K562 (cell line): ENCODE data around the gene PICK1. TPM values are rescaled to one million over a fixed set of nuclear protein-coding genes. Genes with fewer than 3 reads are reported as not detected.

Source experiments
- ATF6 ChIP-seq: sonication (generic); formaldehyde crosslinking; IDR thresholded peaks from 2 replicates; pipeline ENCODE4 v1.4.0; 2020; ENCODE audit warnings: mild to moderate bottlenecking, missing genetic modification reagents
- GATAD2A ChIP-seq: fragments of 450-650 bp; IDR thresholded peaks from 2 replicates; pipeline ENCODE4 v1.6.1; 2017
- MECOM ChIP-seq: fragments of 250-450 bp; sonication (Bioruptor Pico); IDR thresholded peaks from 2 replicates; pipeline ENCODE4 v1.8.0; 2022; ENCODE audit warnings: inconsistent platforms
- MXD1 ChIP-seq: fragments of 250-450 bp; sonication (Bioruptor Pico); IDR thresholded peaks from 2 replicates; pipeline ENCODE4 v1.8.0; 2021; ENCODE audit warnings: borderline replicate concordance, mild to moderate bottlenecking, moderate library complexity; ENCODE audit not compliant: poor library complexity, severe bottlenecking
- MXI1 ChIP-seq: IDR thresholded peaks from 2 replicates; pipeline ENCODE4 v1.6.1; 2011; ENCODE audit warnings: low read depth, mild to moderate bottlenecking, improper control_type of control experiment, low read length
- NCOA2 ChIP-seq, 2 experiments: fragments of 450-650 bp; IDR thresholded peaks; 2 replicates each; pipeline ENCODE4 v1.6.1; 2018; ENCODE audit warnings: mild to moderate bottlenecking in 2 of 2, moderate library complexity in 1 of 2; ENCODE audit not compliant: partially characterized antibody in 2 of 2
- NR2C1 ChIP-seq, 2 experiments: fragments of 450-650 bp; IDR thresholded peaks; 2 replicates each; pipeline ENCODE4 v1.6.1; 2017; ENCODE audit warnings: mild to moderate bottlenecking in 2 of 2, antibody characterized with exemption in 1 of 2, inconsistent platforms in 1 of 2, missing compliant biosample characterization in 1 of 2, missing genetic modification characterization in 1 of 2
- NR3C1 ChIP-seq: sonication (generic); formaldehyde crosslinking; IDR thresholded peaks from 2 replicates; pipeline ENCODE4 v1.8.1; 2022; ENCODE audit warnings: missing genetic modification reagents
- PCBP2 ChIP-seq: fragments of 200-400 bp; formaldehyde crosslinking; IDR thresholded peaks from 2 replicates; pipeline ENCODE4 v1.6.1; 2018; ENCODE audit warnings: low read length, low read depth, mild to moderate bottlenecking, moderate library complexity; ENCODE audit not compliant: poor library complexity, severe bottlenecking
- PHTF2 ChIP-seq: fragments of 250-450 bp; sonication (Bioruptor Pico); IDR thresholded peaks from 2 replicates; pipeline ENCODE4 v1.5.0; 2021; ENCODE audit warnings: mild to moderate bottlenecking
- PRMT5 ChIP-seq: sonication (generic); formaldehyde crosslinking; IDR thresholded peaks from 2 replicates; pipeline ENCODE4 v1.5.0; 2020; ENCODE audit warnings: missing genetic modification reagents
- SMARCE1 ChIP-seq: fragments of 450-650 bp; IDR thresholded peaks from 2 replicates; pipeline ENCODE4 v1.7.1; 2016; ENCODE audit warnings: mild to moderate bottlenecking
- TCF7 ChIP-seq: sonication (generic); IDR thresholded peaks from 2 replicates; pipeline ENCODE4 v1.6.1; 2016; ENCODE audit warnings: antibody characterized with exemption, borderline replicate concordance
- ZFP1 ChIP-seq: fragments of 450-650 bp; formaldehyde crosslinking; IDR thresholded peaks from 2 replicates; pipeline ENCODE4 v1.4.0; 2020; ENCODE audit warnings: mild to moderate bottlenecking, mixed read lengths
- ZNF436 ChIP-seq: fragments of 250-450, 450-650 bp; sonication (Bioruptor Pico); formaldehyde crosslinking; IDR thresholded peaks from 2 replicates; pipeline ENCODE4 v1.7.0; 2020; ENCODE audit warnings: mild to moderate bottlenecking
- ZNF511 ChIP-seq: sonication (generic); formaldehyde crosslinking; IDR thresholded peaks from 2 replicates; pipeline ENCODE4 v1.8.0; 2022; ENCODE audit warnings: mild to moderate bottlenecking, missing genetic modification reagents
- ZSCAN32 ChIP-seq: fragments of 450-650 bp; formaldehyde crosslinking; IDR thresholded peaks from 2 replicates; pipeline ENCODE4 v1.4.0; 2020; ENCODE audit warnings: mild to moderate bottlenecking, moderate library complexity
- polyA plus RNA-seq, 8 experiments: library from polyadenylated mRNA; depleted of rRNA in 4 of 8; stranded (reverse) in 5 of 8; unstranded in 3 of 8; fragments of >200 nt; fragmentation: Nextera tagmentation in 2 of 8; fragmentation: Illumina TruSeq in 1 of 8; extraction: Ambion mirVana in 2 of 8; extraction: Trizol in 1 of 8; gene quantifications; 2 replicates each; pipeline versions ENCODE4 v1.2.1 to v1.2.3, GENCODE V29; 2011 to 2014; ENCODE audit warnings: inconsistent platforms in 1 of 8, missing spikeins in 1 of 8
- total RNA-seq, 7 experiments: library from RNA; depleted of rRNA in 6 of 7; stranded (reverse); fragments of >200 nt in 6 of 7; fragmentation: Illumina TruSeq in 2 of 7; extraction: Trizol in 2 of 7; gene quantifications; 2 replicates each; pipeline versions ENCODE4 v1.2.1 to v1.2.3, GENCODE V29; 2011 to 2021; ENCODE audit warnings: low replicate concordance in 1 of 7
- TF ChIP-seq, protein P1 (sequence below): fragments of 450-650 bp; IDR thresholded peaks from 2 replicates; pipeline ENCODE4 v1.6.1; 2016; ENCODE audit warnings: antibody characterized with exemption
- TF ChIP-seq, protein P2 (sequence below): fragments of 250-450 bp; sonication (Bioruptor Pico); IDR thresholded peaks from 2 replicates; pipeline ENCODE4 v1.5.0; 2021
- TF ChIP-seq, protein P3 (sequence below): fragments of 250-450 bp; sonication (Bioruptor Pico); IDR thresholded peaks from 2 replicates; pipeline ENCODE4 v1.5.0; 2021

Gene PICK1
- total and polyA plus RNA-seq, 9 of the 15 experiments (the other 6 are each of a cell fraction or from before 2014, with no cell fraction given) = 0.06 to 11.0 (median 7.9) TPM; not detected in 1

DNA sequence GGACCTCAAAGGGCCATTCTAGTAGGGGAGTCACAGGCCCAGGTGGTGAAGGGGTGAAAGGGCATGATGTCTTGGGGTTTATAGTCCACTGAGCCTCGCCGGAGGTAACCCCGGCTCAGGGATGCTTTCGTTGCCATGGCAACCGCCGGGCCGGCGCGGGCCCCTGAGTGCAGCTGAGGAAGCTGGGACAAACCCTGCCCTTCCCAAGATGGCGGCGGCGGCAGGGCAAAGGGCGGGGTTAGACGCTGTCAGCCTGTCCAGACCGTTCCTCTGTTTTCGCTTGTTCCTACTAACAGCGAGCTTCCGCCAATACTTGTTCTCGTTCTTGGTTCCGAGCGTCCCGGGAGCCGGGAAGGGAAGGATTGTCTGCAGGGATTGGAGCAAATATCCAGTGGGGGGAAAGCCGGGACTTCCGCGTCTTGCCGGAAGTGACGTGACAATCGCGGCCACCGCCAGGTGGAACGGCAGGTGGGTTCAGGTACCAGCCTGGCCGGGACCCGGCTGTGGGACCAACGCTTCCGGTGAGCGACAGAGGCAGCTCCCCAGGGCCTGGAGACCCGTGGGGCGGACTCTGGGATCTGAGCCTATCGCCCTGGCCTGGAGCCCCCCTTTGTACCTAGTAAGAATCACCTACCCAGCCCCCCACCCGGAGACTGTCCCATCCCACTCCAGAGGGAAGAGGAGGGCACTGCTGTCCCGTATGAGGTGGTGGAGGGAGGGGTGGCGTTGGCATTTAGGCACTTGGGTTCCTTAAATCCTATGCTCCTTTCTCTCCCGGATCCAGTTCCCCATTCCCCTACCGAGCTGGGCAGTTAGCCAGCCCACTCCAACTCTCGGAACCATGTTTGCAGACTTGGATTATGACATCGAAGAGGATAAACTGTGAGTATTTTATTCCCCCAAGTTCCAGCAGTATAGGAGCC, at the start of gene PICK1 (continued):
- TF ChIP-seq ATF6 (CRISPR knock-in tag) (no peak), TCF7 (no peak; the same call in 1 of the 2 replicates), SMARCE1 (no peak), MXD1 (no peak), ZSCAN32 (no peak), MECOM (no peak), NR2C1 (IDR thresholded peaks at IDR 0.05) (peak; percentile 71), NR2C1 (tag; IDR thresholded peaks at IDR 0.05) (peak; percentile 75), PRMT5 (CRISPR knock-in tag) (no peak), NR3C1 (CRISPR knock-in tag) (no peak), NCOA2 (IDR thresholded peaks at IDR 0.05; ENCODE audit: partially characterized antibody in 2 of 2) (no peak), ZFP1 (CRISPR knock-in tag) (no peak), GATAD2A (no peak), ZNF511 (CRISPR knock-in tag) (no peak), PCBP2 (no peak), MXI1 (no peak), ZNF436 (CRISPR knock-in tag) (no peak), PHTF2 (CRISPR knock-in tag) (no peak)
- TF ChIP-seq, protein P1, sequence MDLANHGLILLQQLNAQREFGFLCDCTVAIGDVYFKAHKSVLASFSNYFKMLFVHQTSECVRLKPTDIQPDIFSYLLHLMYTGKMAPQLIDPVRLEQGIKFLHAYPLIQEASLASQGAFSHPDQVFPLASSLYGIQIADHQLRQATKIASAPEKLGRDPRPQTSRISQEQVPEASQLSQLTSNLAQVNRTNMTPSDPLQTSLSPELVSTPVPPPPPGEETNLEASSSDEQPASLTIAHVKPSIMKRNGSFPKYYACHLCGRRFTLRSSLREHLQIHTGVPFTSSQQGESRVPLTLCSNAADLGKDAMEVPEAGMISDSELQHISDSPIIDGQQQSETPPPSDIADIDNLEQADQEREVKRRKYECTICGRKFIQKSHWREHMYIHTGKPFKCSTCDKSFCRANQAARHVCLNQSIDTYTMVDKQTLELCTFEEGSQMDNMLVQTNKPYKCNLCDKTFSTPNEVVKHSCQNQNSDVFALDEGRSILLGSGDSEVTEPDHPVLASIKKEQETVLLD = no peak
- TF ChIP-seq, protein P2, sequence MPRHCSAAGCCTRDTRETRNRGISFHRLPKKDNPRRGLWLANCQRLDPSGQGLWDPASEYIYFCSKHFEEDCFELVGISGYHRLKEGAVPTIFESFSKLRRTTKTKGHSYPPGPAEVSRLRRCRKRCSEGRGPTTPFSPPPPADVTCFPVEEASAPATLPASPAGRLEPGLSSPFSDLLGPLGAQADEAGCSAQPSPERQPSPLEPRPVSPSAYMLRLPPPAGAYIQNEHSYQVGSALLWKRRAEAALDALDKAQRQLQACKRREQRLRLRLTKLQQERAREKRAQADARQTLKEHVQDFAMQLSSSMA (CRISPR knock-in tag) = peak; percentile 99
- TF ChIP-seq, protein P3, sequence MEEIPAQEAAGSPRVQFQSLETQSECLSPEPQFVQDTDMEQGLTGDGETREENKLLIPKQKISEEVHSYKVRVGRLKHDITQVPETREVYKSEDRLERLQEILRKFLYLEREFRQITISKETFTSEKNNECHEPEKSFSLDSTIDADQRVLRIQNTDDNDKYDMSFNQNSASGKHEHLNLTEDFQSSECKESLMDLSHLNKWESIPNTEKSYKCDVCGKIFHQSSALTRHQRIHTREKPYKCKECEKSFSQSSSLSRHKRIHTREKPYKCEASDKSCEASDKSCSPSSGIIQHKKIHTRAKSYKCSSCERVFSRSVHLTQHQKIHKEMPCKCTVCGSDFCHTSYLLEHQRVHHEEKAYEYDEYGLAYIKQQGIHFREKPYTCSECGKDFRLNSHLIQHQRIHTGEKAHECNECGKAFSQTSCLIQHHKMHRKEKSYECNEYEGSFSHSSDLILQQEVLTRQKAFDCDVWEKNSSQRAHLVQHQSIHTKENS (CRISPR knock-in tag) = no peak
